ENCODE data around the gene LITAFD.
A peak's percentile ranks its signal among the peaks of the same experiment; 100 is the strongest.
"Not testable (repeated sequence)": the region's sequence is repeated elsewhere in the genome, so short reads cannot be mapped to it uniquely, and the experiment has no call there.

LITAFD gene

DNA sequence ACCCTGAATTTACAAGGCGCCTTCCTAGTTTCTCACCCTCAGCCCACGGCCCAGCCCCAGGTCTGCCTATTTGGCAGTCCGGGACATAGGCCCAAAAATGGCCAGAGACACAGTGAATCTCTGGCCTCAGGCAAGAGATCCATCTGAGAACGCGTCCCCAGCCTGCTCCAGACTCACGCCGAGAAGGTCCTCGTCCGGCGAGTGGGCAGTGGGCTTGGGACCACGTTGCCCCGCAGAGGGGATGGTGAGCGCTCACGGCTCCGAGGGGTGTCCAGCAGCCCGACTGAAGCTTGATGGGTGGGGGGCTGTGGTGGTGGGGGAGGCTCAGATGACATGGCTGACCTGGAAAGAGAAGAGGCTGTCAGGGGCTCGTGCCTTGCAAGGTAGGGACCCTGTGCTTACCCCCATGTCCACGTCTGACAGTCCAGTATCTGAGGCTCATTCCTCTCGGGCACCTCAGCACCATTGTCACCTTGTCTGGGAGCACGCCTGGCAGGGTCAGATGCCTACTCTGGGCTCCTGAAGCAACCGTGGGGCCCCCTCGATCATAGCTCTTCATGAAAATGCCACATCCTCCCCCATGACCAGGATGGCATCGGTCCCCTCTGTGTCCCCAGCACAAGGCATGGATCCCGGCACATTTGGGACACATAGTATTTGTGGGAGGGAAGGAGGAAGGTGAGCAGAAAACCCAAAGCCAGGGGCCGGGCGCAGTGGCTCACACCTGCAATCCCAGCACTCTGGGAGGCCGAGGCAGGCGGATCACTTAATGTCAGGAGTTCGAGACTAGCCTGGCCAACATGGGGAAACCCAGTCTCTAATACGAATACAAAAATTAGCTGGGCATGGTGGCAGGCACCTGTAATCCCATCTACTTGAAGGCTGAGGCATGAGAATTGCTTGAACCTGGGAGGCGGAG is 22.9 kb upstream of the LITAFD start:
- no peak for DNase-seq

DNA sequence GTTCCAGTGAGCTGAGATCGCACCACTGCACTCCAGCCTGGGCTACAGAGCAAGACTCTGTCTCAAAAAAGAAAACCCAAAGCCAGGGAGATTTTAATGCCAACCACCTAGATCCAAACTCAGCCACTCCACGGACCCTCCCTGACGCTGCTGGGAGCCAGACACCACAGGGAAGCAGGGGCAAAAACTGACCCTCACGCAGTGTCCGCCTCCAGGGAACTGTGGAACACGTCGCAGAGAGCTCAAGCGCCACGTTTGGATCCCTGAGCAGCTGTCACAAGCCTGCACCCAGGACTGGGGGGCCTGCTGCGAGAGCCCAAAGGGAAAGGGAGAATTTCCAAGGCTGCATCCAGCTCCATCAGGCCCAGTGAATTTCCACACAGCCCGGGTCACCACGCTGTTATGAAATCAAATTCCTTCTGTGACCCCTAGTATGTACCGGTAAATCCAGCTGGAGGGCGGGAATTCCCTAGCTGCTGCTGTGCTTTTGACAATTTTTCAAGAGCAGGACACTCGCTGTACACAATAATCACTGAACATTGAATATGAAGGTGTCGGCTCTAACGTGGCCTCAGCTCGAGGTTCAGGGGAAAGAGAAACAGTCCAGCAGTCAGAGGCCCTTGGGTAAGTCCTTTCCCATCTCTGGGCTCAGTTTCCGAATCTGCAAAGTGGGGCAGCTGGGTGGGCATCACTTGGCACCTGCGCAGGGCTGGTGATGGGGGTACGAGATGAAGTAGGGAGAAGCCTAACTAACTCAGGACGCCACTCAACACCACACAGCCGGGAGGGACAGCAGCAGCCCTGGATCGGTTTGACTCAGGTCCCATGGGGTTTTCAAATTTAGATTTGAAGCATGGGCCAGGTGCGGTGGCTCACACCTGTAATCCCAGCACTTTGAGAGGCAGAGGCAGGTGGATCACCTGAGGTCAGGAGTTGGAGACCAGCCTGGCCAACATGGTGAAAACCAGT is 22.0 kb upstream of the LITAFD start:
- DNase-seq = no peak

GRCh38 chr16:8861563-8862308 is 20.4 kb upstream of the LITAFD start:
- DNase-seq = no peak

GRCh38 chr16:8862309-8863130 is 19.6 kb upstream of the LITAFD start:
- no peak for DNase-seq

GRCh38 chr16:8863594-8864424 is 18.3 kb upstream of the LITAFD start:
- no peak for DNase-seq

DNA sequence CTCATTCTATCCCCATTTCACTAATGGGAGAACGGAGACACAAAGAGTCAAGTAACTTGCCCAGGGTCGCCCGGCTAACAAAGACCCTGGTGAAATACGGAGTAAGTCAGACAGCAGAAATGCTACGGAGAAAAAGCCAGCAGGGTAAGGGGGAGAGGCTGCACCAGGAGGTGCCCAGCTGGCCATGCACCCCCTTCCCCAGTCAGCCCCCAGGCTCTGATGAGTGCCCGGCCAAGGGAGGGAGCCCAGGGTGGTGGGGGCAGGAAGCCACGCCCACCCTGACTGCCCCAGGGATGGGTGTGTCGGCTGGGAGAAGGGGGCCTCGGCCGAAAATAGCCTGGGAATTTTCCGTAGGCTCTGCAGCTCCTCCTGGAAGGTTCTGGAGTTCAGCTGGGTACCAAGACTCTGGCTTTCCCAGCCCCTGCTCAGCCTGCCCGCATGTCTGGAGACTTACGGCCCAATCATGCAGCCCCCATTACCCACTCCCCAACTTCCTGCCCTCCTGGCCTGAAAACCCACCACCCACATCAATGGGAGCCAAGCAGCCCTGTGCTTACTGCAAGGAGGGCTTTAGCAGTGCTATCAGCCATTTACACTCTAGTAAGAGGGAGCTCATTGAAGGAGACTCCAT is 17.6 kb upstream of the LITAFD start:
- DNase-seq = no peak

- DNase-seq = no peak
These were observed 16.8 kb upstream of the LITAFD start for GRCh38 chr16:8865145-8865882.

DNA sequence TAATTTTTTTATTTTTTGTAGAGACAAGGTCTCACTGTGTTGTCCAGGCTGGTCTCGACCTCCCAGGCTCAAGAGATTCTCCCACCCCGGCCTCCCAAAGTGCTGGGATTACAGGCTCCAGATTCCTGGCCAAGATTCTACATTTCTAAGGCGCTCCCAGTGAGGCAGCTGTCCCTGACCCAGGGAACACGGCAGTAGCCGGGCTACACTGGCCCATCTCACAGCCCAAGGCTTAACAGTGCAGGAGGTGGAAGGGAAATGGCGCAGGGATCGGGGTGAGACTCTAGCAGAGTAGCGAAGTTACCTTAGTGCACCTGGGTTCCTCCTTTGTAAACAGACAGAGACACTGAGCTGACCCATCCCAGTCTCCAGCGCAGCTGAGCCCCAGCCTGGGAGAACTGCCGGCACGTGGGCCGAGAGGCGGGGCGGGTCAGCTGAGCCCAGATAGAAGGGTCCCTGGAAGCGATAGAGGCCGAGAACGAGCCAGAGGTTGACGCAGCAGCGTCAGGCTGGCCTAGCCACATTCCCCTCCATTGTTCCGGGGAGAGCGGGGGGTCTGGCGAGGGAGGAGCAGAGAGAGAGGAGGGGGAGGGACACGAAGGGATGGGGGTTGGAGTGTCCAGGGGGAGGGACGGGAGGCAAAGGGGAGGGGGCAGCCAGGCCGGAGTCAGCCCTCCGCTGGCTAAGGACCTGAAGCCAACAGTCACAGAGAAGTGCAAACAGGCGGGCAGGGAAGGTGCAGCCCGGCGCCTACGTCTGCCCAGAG is 15.8 kb upstream of the LITAFD start:
- DNase-seq = no peak

GRCh38 chr16:8866884-8867215 is 15.3 kb upstream of the LITAFD start:
- no peak for DNase-seq

DNA sequence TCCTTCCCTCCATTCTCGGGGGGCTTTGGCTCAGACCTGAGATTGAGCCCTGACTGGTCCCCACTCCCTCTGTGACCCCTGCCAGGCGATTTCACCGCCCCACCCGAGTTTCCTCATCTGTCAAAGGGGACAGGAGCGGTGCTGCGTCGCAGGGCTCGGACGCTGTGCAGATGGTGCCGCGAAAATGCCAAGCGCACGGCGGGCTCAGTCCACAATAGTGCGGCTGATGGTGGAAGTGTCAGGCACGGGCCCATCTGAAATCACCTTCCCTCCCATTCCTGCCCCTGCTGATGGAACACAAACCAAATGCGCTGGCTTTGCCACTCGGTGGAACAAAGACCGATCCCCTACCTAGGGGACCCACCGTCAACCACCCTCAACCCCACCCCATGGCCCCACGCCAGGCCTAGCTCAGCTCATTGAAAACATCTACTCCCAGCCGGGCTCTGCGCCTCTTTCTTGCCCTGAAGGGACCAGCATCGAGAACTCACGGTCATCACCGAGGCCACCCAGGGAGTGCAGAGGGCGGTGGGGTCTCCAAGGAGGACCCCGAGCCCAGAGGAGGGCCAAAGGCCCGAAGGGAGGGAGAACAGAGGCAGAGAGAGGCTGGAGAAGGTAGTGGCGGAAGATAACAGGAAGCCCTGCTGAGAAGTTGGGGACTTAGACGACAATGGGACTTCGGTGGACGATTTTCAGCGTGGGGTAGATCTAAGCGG is 14.8 kb upstream of the LITAFD start:
- DNase-seq = no peak

DNA sequence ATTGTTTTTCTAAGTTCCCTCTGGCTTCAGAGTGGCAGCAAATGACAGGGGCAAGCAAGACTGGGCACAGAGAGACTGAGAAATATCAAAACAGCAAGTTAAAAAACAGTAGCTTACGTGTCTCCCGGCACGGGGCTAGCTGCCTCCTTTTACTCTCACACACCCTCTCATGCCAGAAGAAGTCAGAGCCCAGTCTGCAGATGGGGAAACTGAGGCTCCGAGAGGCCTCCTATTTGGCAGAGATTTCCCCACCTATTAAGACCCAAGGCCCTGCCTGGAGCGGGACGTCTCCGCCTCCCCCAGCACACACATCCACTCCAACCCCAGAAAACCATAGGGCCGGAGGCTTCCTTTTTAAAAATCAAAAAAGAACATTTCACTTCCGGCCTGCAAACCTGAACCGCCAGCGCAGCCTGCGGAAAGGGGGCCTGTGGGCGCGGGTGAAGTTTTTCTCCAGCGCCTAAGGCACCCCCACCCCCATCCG is 14.2 kb upstream of the LITAFD start:
- peak; percentile 30 for DNase-seq

GRCh38 chr16:8868416-8869211 is 13.5 kb upstream of the LITAFD start, which contains the start of gene CARHSP1:
TSS of gene CARHSP1 (minus strand) at chr16:8869006. CDS start at chr16:8859328, 9,678 bp downstream.
- peak; percentile 60 for DNase-seq

- DNase-seq = no peak
These were observed 12.8 kb upstream of the LITAFD start for GRCh38 chr16:8869212-8869987.

DNA sequence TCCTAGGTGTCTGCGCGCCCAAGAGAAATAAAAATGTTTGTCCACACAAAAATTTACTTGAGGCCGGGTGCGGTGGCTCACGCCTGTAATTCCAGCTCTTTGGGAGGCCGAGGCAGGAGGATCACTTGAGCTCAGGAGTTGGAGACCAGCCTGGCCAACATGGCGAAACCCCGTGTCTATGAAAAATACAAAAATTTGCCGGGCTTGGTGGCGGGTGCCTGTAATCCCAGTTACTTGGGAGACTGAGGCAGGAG is 12.2 kb upstream of the LITAFD start:
- DNase-seq = not testable (repeated sequence)

DNA sequence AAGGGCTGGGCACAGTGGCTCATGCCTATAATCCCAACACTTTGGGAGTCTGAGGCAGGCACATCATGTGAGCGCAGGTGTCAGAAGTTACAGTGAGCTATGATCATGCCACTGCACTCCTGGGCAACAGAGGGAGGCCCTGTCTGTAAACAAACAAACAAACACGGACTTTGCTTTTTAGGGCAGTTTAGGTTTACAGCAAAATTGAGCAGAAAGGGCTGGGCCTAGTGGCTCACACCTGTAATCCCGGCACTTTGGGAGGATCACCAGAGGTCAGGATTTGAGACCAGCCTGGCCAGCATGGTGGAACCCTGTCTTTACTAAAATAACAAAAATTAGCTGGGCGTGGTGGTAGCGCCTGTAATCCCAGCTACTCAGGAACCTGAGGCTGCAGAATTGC is 10.1 kb upstream of the LITAFD start:
- DNase-seq = no peak

GRCh38 chr16:8872967-8873865 is 8.9 kb upstream of the LITAFD start:
- DNase-seq = no peak

All from activated CD4-positive, alpha-beta T cell treated with anti-CD3 and anti-CD28 coated beads for 1 hour (primary cell).